NCI-H82 treated with DMSO at 0.1 percent for 48 hours (cell line): ENCODE data around the gene ZNF681.
A peak's percentile ranks its signal among the peaks of the same experiment; 100 is the strongest.
"Not testable (repeated sequence)": the region's sequence is repeated elsewhere in the genome, so short reads cannot be mapped to it uniquely, and the experiment has no call there.

Experiments
- DNase-seq: peaks from one replicate; lab custom pipeline; 2025; ENCODE audit not compliant: unreplicated experiment; lab: John Stamatoyannopoulos, UW

ZNF681 gene

GRCh38 chr19:23698711-23699520 is 59.8 kb downstream of the ZNF681 start:
- peak; percentile 85 for DNase-seq

GRCh38 chr19:23692937-23693336 is 65.8 kb downstream of the ZNF681 start:
- not testable (repeated sequence) for DNase-seq
